HCT116 (cell line): ENCODE measurements around the gene CD44. TPM values are rescaled to one million over a fixed set of nuclear protein-coding genes. Genes with fewer than 3 reads are reported as not detected.
A peak's percentile ranks its signal among the peaks of the same experiment; 100 is the strongest.

ENCODE experiments used
- ATAC-seq: fragments of 200-7000 bp; cut with Tn5 transposase; 2 replicates; pipeline ENCODE4 v1.9.1; 2020; ENCODE audit warnings: mild to moderate bottlenecking, moderate library complexity
- BruUV-seq: library from RNA; stranded (reverse); fragments of 400-500 nt; replicated peaks from 2 replicates; lab custom pipeline; 2021; lab: Mats Ljungman, UMichigan
- CTCF ChIA-PET: fragments of 300-600 bp; sonication (Branson Sonifier 250); formaldehyde crosslinking; loops from one replicate; lab custom pipeline; 2021; ENCODE audit warnings: antibody characterized with exemption; lab: Charles Lee
- POLR2A ChIA-PET: fragments of 300-600, 350-600 bp; sonication (Branson Sonifier 250); formaldehyde crosslinking; loops from one replicate; lab custom pipeline; 2021; ENCODE audit warnings: antibody characterized with exemption; lab: Charles Lee
- RAD21 ChIA-PET, 2 experiments: fragments of 300-600 bp; sonication (Branson Sonifier 250); formaldehyde crosslinking; loops; one replicate each; lab custom pipeline; 2023; ENCODE audit warnings: low total read pairs in 2 of 2; ENCODE audit not compliant: uncharacterized antibody in 2 of 2, unreplicated experiment in 2 of 2, low non-redundant PET in 1 of 2; lab: Charles Lee
- DNase-seq: peaks from one replicate; pipeline ENCODE4 v3.0.0-alpha.2; 2010; ENCODE audit warnings: low read depth, low spot score
- H2AFZ ChIP-seq: fragments of 200-600 bp; shearing (Covaris generic), sonication (generic); 2 replicates; pipeline ENCODE4 v1.6.1; 2017; ENCODE audit warnings: low read depth, mixed run types, mixed read lengths, antibody characterized with exemption, low read length; ENCODE audit not compliant: poor library complexity, severe bottlenecking
- H3K27ac ChIP-seq: 2 replicates; pipeline ENCODE4 v1.5.1; 2012; ENCODE audit warnings: low read depth, low read length
- H3K27me3 ChIP-seq: fragments of 200-600 bp; sonication (generic); 2 replicates; pipeline ENCODE4 v1.6.1; 2016; ENCODE audit warnings: mixed run types, low read length, mixed read lengths; ENCODE audit not compliant: insufficient read depth
- H3K36me3 ChIP-seq, 2 experiments: fragments of 200-500 bp in 1 of 2; fragments of 200-600 bp in 1 of 2; sonication (Bioruptor generic) in 1 of 2; sonication (generic) in 1 of 2; 2 replicates each; pipeline versions ENCODE4 v1.5.1 to v1.6.1; 2014 to 2016; ENCODE audit warnings: low read length in 2 of 2, inconsistent platforms in 1 of 2, mixed read lengths in 1 of 2, mixed run types in 1 of 2; ENCODE audit not compliant: insufficient read depth in 2 of 2, control insufficient read depth in 1 of 2
- H3K4me1 ChIP-seq, 2 experiments: fragments of 200-600 bp in 1 of 2; sonication (generic) in 1 of 2; 2 replicates each; pipeline versions ENCODE4 v1.5.1 to v1.6.1; 2012 to 2017; ENCODE audit warnings: low read length in 2 of 2, inconsistent platforms in 1 of 2, mild to moderate bottlenecking in 1 of 2, mixed read lengths in 1 of 2, mixed run types in 1 of 2, moderate library complexity in 1 of 2; ENCODE audit not compliant: insufficient read depth in 2 of 2, control insufficient read depth in 1 of 2
- H3K4me2 ChIP-seq: fragments of 200-600 bp; sonication (generic); 2 replicates; pipeline ENCODE4 v1.6.1; 2017; ENCODE audit warnings: mixed run types, low read length, mixed read lengths
- H3K4me3 ChIP-seq, 2 experiments: fragments of 200-600 bp in 1 of 2; sonication (generic) in 1 of 2; replicated peaks in 1 of 2; 2 replicates each; pipeline ENCODE4 v1.5.1; 2011 to 2016; ENCODE audit warnings: low read length in 2 of 2, control low read depth in 1 of 2, low read depth in 1 of 2, mild to moderate bottlenecking in 1 of 2, mixed read lengths in 1 of 2, mixed run types in 1 of 2
- H3K79me2 ChIP-seq: fragments of 200-600 bp; sonication (generic); 2 replicates; pipeline ENCODE4 v1.6.1; 2017; ENCODE audit warnings: mild to moderate bottlenecking, mixed run types, low read length, moderate library complexity, mixed read lengths; ENCODE audit not compliant: insufficient read depth
- H3K9ac ChIP-seq: fragments of 200-600 bp; sonication (generic); 2 replicates; pipeline ENCODE4 v1.6.1; 2016; ENCODE audit warnings: low read length, mixed read lengths
- H3K9me2 ChIP-seq: fragments of 200-600 bp; sonication (generic), shearing (Covaris generic); 2 replicates; pipeline ENCODE4 v1.6.1; 2017; ENCODE audit warnings: mixed run types, mild to moderate bottlenecking, moderate library complexity; ENCODE audit not compliant: insufficient read depth
- H3K9me3 ChIP-seq, 2 experiments: fragments of 200-500 bp in 1 of 2; fragments of 200-600 bp in 1 of 2; sonication (Bioruptor generic) in 1 of 2; sonication (generic) in 1 of 2; 2 replicates each; pipeline ENCODE4 v1.6.1; 2014 to 2017; ENCODE audit warnings: low read length in 2 of 2, mixed read lengths in 2 of 2, inconsistent platforms in 1 of 2, low read depth in 1 of 2, mild to moderate bottlenecking in 1 of 2, mixed run types in 1 of 2, moderate library complexity in 1 of 2; ENCODE audit not compliant: control insufficient read depth in 1 of 2, insufficient read depth in 1 of 2
- H4K20me1 ChIP-seq: fragments of 200-600 bp; sonication (generic), shearing (Covaris generic); 2 replicates; pipeline ENCODE4 v1.6.1; 2017; ENCODE audit warnings: mixed run types, mild to moderate bottlenecking, moderate library complexity; ENCODE audit not compliant: insufficient read depth
- ATF3 ChIP-seq: IDR thresholded peaks from 2 replicates; pipeline ENCODE4 v1.6.1; 2012
- CBX3 ChIP-seq: IDR thresholded peaks from 2 replicates; pipeline ENCODE4 v1.6.1; 2012; ENCODE audit warnings: low read depth
- CTCF ChIP-seq, 3 experiments: fragments of 200-600 bp in 1 of 3; sonication (generic) in 1 of 3; IDR thresholded peaks in 2 of 3; conservative IDR thresholded peaks in 1 of 3; 2 replicates each; pipeline ENCODE4 v1.5.1; 2012 to 2017; ENCODE audit warnings: low read depth in 2 of 3, low read length in 2 of 3, antibody characterized with exemption in 1 of 3, borderline replicate concordance in 1 of 3, control low read depth in 1 of 3, mild to moderate bottlenecking in 1 of 3, mixed read lengths in 1 of 3, mixed run types in 1 of 3, moderate library complexity in 1 of 3; ENCODE audit not compliant: insufficient read depth in 1 of 3
- ELF1 ChIP-seq: IDR thresholded peaks from 2 replicates; pipeline ENCODE4 v1.6.1; 2012; ENCODE audit warnings: low read depth, borderline replicate concordance
- EZH2 ChIP-seq: fragments of 200-600 bp; sonication (generic); IDR thresholded peaks from 2 replicates; pipeline ENCODE4 v1.6.1; 2017; ENCODE audit warnings: antibody characterized with exemption, mixed run types
- FOSL1 ChIP-seq: IDR thresholded peaks from 2 replicates; pipeline ENCODE4 v1.6.1; 2012; ENCODE audit warnings: low read depth
- POLR2A ChIP-seq: IDR thresholded peaks from 2 replicates; pipeline ENCODE4 v1.7.0; 2011; ENCODE audit warnings: borderline replicate concordance; ENCODE audit not compliant: insufficient read depth, insufficient read length; ENCODE audit errors: extremely low read depth
- POLR2AphosphoS5 ChIP-seq: IDR thresholded peaks from 2 replicates; pipeline ENCODE4 v1.6.1; 2011; ENCODE audit warnings: mild to moderate bottlenecking, low read depth, low read length, moderate library complexity
- SIN3A ChIP-seq: IDR thresholded peaks from 2 replicates; pipeline ENCODE4 v1.6.1; 2012; ENCODE audit warnings: low read depth
- SRF ChIP-seq: IDR thresholded peaks from 2 replicates; pipeline ENCODE4 v1.6.1; 2012; ENCODE audit warnings: low read depth
- TCF7L2 ChIP-seq: IDR thresholded peaks from 2 replicates; pipeline ENCODE4 v1.7.0; 2011; ENCODE audit warnings: borderline replicate concordance, inconsistent platforms; ENCODE audit not compliant: insufficient read depth, insufficient read length; ENCODE audit errors: extremely low read depth
- YY1 ChIP-seq: IDR thresholded peaks from 2 replicates; pipeline ENCODE4 v1.6.1; 2011; ENCODE audit warnings: low read length, low read depth, moderate library complexity, mild to moderate bottlenecking; ENCODE audit not compliant: insufficient replicate concordance; ENCODE audit errors: extremely low read depth
- ZFX ChIP-seq: fragments of 450-650 bp; IDR thresholded peaks from 2 replicates; pipeline ENCODE4 v1.6.1; 2017
- ZNF274 ChIP-seq: fragments of 200-500 bp; sonication (Bioruptor generic); IDR thresholded peaks from 2 replicates; pipeline ENCODE4 v1.6.1; 2014; ENCODE audit warnings: mild to moderate bottlenecking, low read depth, low read length, inconsistent platforms
- intact Hi-C: fragments of 100-400 bp; cut with micrococcal nuclease; formaldehyde crosslinking; loops from 2 replicates; pipeline ENCODE4 v1.10.0; 2022
- total RNA-seq: library from RNA; stranded (reverse); gene quantifications from one replicate; pipeline ENCODE4 v1.2.1, GENCODE V29; 2021; ENCODE audit not compliant: unreplicated experiment
- TF ChIP-seq, protein P1 (sequence below): IDR thresholded peaks from 2 replicates; pipeline ENCODE4 v1.6.1; 2012

Gene CD44
- total RNA-seq, 1 experiment from 2014 or later = 742 TPM

- H3K9me3 ChIP-seq = no peaks in the 10 kb centered on the region
- no peaks in the 10 kb centered on the region for H3K27me3 ChIP-seq
- peak overlapping the region; percentile 97 for H3K27ac ChIP-seq
- POLR2A ChIA-PET = interaction anchor here (0.8 to 3.3 kb wide), 6 partner anchors 13 to 129 kb away, joined by 3 to 23 read pairs (median 5); no protein-coding TSS in a partner anchor
- peaks cover 40 to 59% of the 10 kb centered on the region in 2 experiments for H3K4me1 ChIP-seq
- H3K9me2 ChIP-seq = no peaks in the 10 kb centered on the region
- intact Hi-C loops = loop anchor here (5.0 kb wide), 1 partner anchor 99 kb away; no protein-coding TSS in a partner anchor
- peak overlapping the region; percentile 99 for H3K4me2 ChIP-seq
- no peak for TF ChIP-seq YY1
- no peak for TF ChIP-seq ZNF274
- TF ChIP-seq FOSL1 = no peak
- no peak for TF ChIP-seq SRF
- no peaks in the 10 kb centered on the region; a peak in 1 of 4 replicates for H3K36me3 ChIP-seq
- H4K20me1 ChIP-seq = no peaks in the 10 kb centered on the region
- peak overlapping the region; percentile 99 for H3K9ac ChIP-seq
- CTCF ChIA-PET = interaction anchor here (1.0 to 1.6 kb wide), 2 partner anchors 25 to 211 kb away, joined by 3 to 4 read pairs; no protein-coding TSS in a partner anchor
- H3K4me3 ChIP-seq = peak overlapping the region; percentile 87 to 97
- no peak overlapping the region for H2AFZ ChIP-seq
- DNase-seq (no peak), ATAC-seq (no peak)
- peaks cover 52% of the 10 kb centered on the region for H3K79me2 ChIP-seq
- no TSS peak for BruUV-seq
- RAD21 ChIA-PET = no interaction called here
These were observed 913 bp upstream of the CD44 start for GRCh38 chr11:35138058-35138457.

GRCh38 chr11:35138606-35138942, 397 bp upstream of the CD44 start:
- Histone ChIP-seq H3K79me2 (peaks cover 57% of the 10 kb centered on the region), H3K9ac (peak overlapping the region; percentile 99), H4K20me1 (no peaks in the 10 kb centered on the region), H3K4me3 (peak overlapping the region; percentile 87 to 97), H3K27me3 (no peaks in the 10 kb centered on the region), H3K9me3 (no peaks in the 10 kb centered on the region), H3K27ac (peak overlapping the region; percentile 97), H3K4me2 (peak overlapping the region; percentile 99), H3K9me2 (no peaks in the 10 kb centered on the region), H3K36me3 (no peaks in the 10 kb centered on the region; a peak in 1 of 4 replicates), H2AFZ (no peak overlapping the region), H3K4me1 (peaks cover 45 to 65% of the 10 kb centered on the region in 2 experiments)
- intact Hi-C loops = loop anchor here (5.0 kb wide), 1 partner anchor 99 kb away; no protein-coding TSS in a partner anchor
- ATAC-seq (peak; percentile 41), DNase-seq (no peak)
- ChIA-PET CTCF (interaction anchor here (1.0 to 1.6 kb wide), 2 partner anchors 24 to 212 kb away, joined by 3 to 4 read pairs; no protein-coding TSS in a partner anchor), POLR2A (interaction anchor here (0.8 to 3.3 kb wide), 7 partner anchors 13 to 130 kb away, joined by 3 to 23 read pairs (median 4); no protein-coding TSS in a partner anchor), RAD21 (no interaction called here)
- TSS peak; percentile 78 for BruUV-seq
- TF ChIP-seq POLR2AphosphoS5 = no peak
- no peak for TF ChIP-seq FOSL1
- TF ChIP-seq EZH2 = no peak
- TF ChIP-seq, protein P1, sequence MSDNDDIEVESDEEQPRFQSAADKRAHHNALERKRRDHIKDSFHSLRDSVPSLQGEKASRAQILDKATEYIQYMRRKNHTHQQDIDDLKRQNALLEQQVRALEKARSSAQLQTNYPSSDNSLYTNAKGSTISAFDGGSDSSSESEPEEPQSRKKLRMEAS = no peak
- TF ChIP-seq ATF3 = no peak
- no peak for TF ChIP-seq CBX3
- no peak for TF ChIP-seq POLR2A
- TF ChIP-seq CTCF (IDR thresholded peaks at IDR 0.05 in 2 of 3, conservative IDR thresholded peaks at IDR 0.05 in 1 of 3; ENCODE audit: borderline replicate concordance in 1 of 3, insufficient read depth in 1 of 3, low read depth in 2 of 3, low read length in 2 of 3) = no peak
- TF ChIP-seq YY1 = no peak
- no peak for TF ChIP-seq SIN3A
- no peak for TF ChIP-seq TCF7L2
- no peak for TF ChIP-seq ELF1
- no peak for TF ChIP-seq ZFX
